Lower lobe of right lung (tissue), 2 donors: ENCODE results near the gene SRSF3. TPM values are rescaled to one million over a fixed set of nuclear protein-coding genes. Genes with fewer than 3 reads are reported as not detected.
"Not testable (repeated sequence)": the region's sequence is repeated elsewhere in the genome, so short reads cannot be mapped to it uniquely, and the experiment has no call there.

ENCODE experiments used
- ATAC-seq, 2 donors: fragments of 200-7000 bp; cut with Tn5 transposase; one replicate each; pipeline ENCODE4 v1.9.1; 2020 to 2022; ENCODE audit warnings: mild to moderate bottlenecking in 2 of 2, moderate library complexity in 2 of 2
- DNase-seq: peaks from one replicate; pipeline ENCODE4 v3.0.0-alpha.2; 2020
- H3K27ac ChIP-seq: fragments of 200-600 bp; one replicate; pipeline ENCODE4 v1.8.0; 2022
- H3K27me3 ChIP-seq: fragments of 200-600 bp; one replicate; pipeline ENCODE4 v1.8.0; 2022; ENCODE audit warnings: low read depth
- H3K36me3 ChIP-seq: fragments of 200-600 bp; one replicate; pipeline ENCODE4 v1.8.0; 2022; ENCODE audit warnings: mild to moderate bottlenecking
- H3K4me1 ChIP-seq: fragments of 200-600 bp; one replicate; pipeline ENCODE4 v1.8.0; 2022
- H3K4me3 ChIP-seq: fragments of 200-600 bp; one replicate; pipeline ENCODE4 v1.8.0; 2022; ENCODE audit warnings: mild to moderate bottlenecking
- H3K9me3 ChIP-seq: fragments of 200-600 bp; one replicate; pipeline ENCODE4 v1.8.0; 2022
- CTCF ChIP-seq: fragments of 200-600 bp; IDR thresholded peaks from one replicate; pipeline ENCODE4 v1.8.0; 2022; ENCODE audit warnings: antibody characterized with exemption, mild to moderate bottlenecking
- intact Hi-C: fragments of 100-400 bp; cut with DNase I; formaldehyde crosslinking; loops from one replicate; pipeline ENCODE4 v1.11.0; 2022
- total RNA-seq: library from RNA; stranded (reverse); fragmentation: NEBNext Ultra II Directional; extraction: Animal tissue kit (Norgen Biotek cat#: 25700); gene quantifications from one replicate; pipeline ENCODE4 v1.2.1, GENCODE V29; 2021
- donor health status: DM: no; HTN: yes; CAD: no; lungs with severe emphysema.

SRSF3 gene
- total RNA-seq, 1 donor from 2014 or later: 180 TPM

DNA sequence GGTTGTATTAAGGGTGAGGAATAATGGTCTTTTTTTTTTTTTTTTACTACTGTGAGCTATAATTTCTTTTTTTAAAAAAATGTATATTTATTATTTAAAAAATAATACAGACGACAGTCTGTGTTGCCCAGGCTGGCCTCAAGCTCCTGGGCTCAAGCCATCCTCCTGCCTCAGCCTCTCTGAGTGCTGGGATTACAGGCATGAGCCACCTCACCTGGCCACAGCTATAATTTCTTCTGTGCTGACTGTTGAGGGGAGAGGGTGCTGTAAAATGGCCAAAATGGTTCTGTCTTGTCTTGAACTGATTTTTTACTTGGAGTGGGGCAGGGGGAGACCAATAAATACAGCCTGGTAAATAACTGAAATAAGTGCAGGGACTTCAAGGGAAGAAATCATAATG is 3.6 kb downstream of the SRSF3 start:
- H3K27me3 ChIP-seq: no peaks in the 10 kb centered on the region
- H3K36me3 ChIP-seq: peaks cover 63% of the 10 kb centered on the region
- peaks cover 68% of the 10 kb centered on the region for H3K4me1 ChIP-seq
- peak overlapping the region; percentile 82 for H3K4me3 ChIP-seq
- no peak for TF ChIP-seq CTCF
- ATAC-seq: no peak
- DNase-seq: no peak
- intact Hi-C loops: no loop called here
- H3K9me3 ChIP-seq: no peaks in the 10 kb centered on the region
- H3K27ac ChIP-seq: no peak overlapping the region

DNA sequence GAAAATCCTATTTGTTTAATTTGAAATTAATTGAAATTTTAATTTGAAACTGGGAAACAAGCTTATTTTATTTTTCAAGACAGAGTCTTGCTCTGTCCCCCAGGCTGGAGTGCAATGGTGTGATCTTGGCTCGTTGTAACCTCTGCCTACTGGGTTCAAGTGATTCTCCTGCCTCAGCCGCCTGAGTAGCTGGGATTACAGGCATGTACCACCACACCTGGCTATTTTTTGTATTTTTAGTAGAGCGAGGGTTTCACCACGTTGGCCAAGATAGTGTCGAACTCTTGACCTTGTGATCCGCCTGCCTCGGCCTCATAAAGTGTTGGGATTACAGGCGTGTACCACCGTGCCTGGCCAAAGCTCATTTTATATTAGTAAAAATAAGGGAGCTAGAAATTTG is 4.2 kb downstream of the SRSF3 start:
- ATAC-seq: no peak
- TF ChIP-seq CTCF: no peak
- H3K9me3 ChIP-seq: no peaks in the 10 kb centered on the region
- H3K4me3 ChIP-seq: peak overlapping the region; percentile 82
- peaks cover 68% of the 10 kb centered on the region for H3K4me1 ChIP-seq
- no peak overlapping the region for H3K27ac ChIP-seq
- peaks cover 69% of the 10 kb centered on the region for H3K36me3 ChIP-seq
- intact Hi-C loops: no loop called here
- no peak for DNase-seq
- no peaks in the 10 kb centered on the region for H3K27me3 ChIP-seq

DNA sequence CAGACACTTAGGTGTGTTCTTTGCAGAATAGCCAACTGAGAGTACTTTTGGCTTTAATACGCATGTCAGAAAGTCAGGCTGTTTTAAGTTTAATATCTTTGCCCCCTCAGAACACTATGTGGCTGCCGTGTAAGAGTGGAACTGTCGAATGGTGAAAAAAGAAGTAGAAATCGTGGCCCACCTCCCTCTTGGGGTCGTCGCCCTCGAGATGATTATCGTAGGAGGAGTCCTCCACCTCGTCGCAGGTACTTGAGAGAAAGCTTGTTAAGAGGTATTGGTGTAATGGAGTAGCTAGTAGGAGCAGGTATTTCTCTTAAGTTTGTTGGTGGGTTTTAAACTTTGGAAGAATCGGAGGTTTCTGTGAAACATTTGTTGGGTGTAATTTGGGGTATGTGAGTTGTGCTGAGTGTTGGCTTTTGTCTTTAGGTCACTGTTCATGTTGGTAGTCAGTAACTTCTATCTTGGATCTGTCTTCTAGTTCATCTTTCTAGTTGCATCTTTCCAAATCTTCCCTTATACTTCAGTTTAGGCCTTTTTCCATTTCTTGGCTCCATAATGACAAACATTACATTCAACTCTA is 4.7 kb downstream of the SRSF3 start:
- TF ChIP-seq CTCF: no peak
- intact Hi-C loops: no loop called here
- Histone ChIP-seq H3K27me3 (no peaks in the 10 kb centered on the region), H3K36me3 (peaks cover 74% of the 10 kb centered on the region), H3K4me1 (peaks cover 73% of the 10 kb centered on the region), H3K4me3 (peak overlapping the region; percentile 82), H3K27ac (no peak overlapping the region), H3K9me3 (no peaks in the 10 kb centered on the region)
- DNase-seq: no peak
- no peak for ATAC-seq

DNA sequence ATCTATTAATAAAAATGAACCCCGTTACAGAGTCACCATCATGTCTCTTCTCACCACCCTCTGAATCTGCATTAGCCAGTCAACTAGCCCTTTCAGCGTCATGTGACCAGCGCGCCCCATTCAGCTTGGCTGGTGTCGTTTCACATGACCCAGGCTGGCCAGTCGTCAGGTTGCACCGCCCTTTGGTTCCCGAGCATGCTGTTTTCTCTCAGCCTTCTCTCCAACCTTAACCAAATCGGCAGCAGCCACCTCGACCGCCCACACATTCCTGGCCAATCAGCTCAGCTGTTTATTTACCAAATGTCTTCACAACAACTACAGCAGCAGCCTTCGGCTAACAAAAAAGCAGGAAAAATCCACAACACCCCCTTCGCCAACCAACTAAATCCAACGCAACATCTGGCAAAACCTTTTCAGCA is 5.6 kb downstream of the SRSF3 start:
- DNase-seq (peak; percentile 56), ATAC-seq (peak; percentile 26 to 28)
- Histone ChIP-seq H3K4me1 (peaks cover 83% of the 10 kb centered on the region), H3K27me3 (no peaks in the 10 kb centered on the region), H3K36me3 (peaks cover 84% of the 10 kb centered on the region), H3K27ac (no peak overlapping the region), H3K9me3 (no peaks in the 10 kb centered on the region), H3K4me3 (peak overlapping the region; percentile 82)
- intact Hi-C loops: no loop called here
- TF ChIP-seq CTCF: no peak

DNA sequence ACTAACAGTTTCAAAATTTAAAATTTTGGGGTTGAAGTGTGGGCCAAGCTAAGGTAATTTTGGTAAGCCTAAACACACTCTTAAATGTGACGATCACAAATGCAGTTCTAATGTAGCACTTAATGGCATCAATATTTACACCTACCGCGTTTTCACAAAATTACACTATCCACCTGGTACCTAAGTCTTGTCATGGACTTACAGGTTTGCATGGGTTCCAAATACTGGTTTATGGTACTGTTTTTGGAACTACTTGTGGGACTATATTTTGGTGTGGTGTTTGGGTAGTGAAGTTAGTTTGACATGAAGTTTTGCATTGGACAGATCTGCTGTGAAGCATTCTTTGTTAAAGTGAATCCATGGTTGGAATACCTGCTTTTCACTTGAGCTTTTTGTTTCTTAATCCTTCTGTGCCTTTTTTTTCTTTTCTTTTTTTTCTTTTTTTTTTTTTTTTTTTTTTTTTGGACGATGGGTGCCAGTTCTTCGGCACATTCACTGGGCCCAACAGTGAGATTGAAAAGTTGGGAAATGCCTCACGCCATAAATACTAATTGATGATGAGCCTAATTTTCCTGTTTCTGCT is 6.5 kb downstream of the SRSF3 start:
- Histone ChIP-seq H3K36me3 (peaks cover 92% of the 10 kb centered on the region), H3K9me3 (no peaks in the 10 kb centered on the region), H3K27ac (no peak overlapping the region), H3K4me1 (peaks cover 91% of the 10 kb centered on the region), H3K4me3 (peak overlapping the region; percentile 82), H3K27me3 (no peaks in the 10 kb centered on the region)
- TF ChIP-seq CTCF: no peak
- intact Hi-C loops: no loop called here
- ATAC-seq (no peak), DNase-seq (no peak)

GRCh38 chr6:36601818-36602217 is 7.7 kb downstream of the SRSF3 start:
- ATAC-seq, H3K27ac ChIP-seq: not testable (repeated sequence)

More at GRCh38 chr6:36601818-36602217, 7.7 kb downstream of the SRSF3 start:
- DNase-seq, H3K4me3 ChIP-seq, H3K9me3 ChIP-seq, intact Hi-C loops, H3K27me3 ChIP-seq: not testable (repeated sequence)
- peaks cover 100% of the 10 kb centered on the region for H3K4me1 ChIP-seq
- H3K36me3 ChIP-seq: peaks cover 100% of the 10 kb centered on the region
